Prostate gland (tissue), 2 donors: Measurements from ENCODE around the gene ATP5MC3. TPM values are rescaled to one million over a fixed set of nuclear protein-coding genes. Genes with fewer than 3 reads are reported as not detected.

ENCODE experiments used
- DNase-seq: peaks from one replicate; pipeline ENCODE4 v3.0.0-alpha.2; 2019; ENCODE audit warnings: low spot score
- H3K27ac ChIP-seq, 2 donors: fragments of 200-600 bp; sonication (generic); 2 replicates each; pipeline ENCODE4 v1.5.1; 2017 to 2019
- H3K27me3 ChIP-seq: fragments of 200-600 bp; sonication (generic); replicated peaks from 2 replicates; pipeline ENCODE4 v1.5.1; 2019; ENCODE audit not compliant: insufficient read depth
- H3K36me3 ChIP-seq, 2 donors: fragments of 200-600 bp; sonication (generic); 1 replicate in 1 of 2; 2 replicates in 1 of 2; pipeline versions ENCODE4 v1.5.1 to v1.8.1; 2017 to 2019
- H3K4me1 ChIP-seq: fragments of 200-600 bp; sonication (generic); replicated peaks from 2 replicates; pipeline ENCODE4 v1.5.1; 2019
- H3K4me3 ChIP-seq, 2 donors: fragments of 200-600 bp; sonication (generic); 2 replicates each; pipeline ENCODE4 v1.5.1; 2017 to 2019
- H3K9me3 ChIP-seq: fragments of 200-600 bp; sonication (generic); 2 replicates; pipeline ENCODE4 v1.5.1; 2017
- POLR2A ChIP-seq: fragments of 450-650 bp; IDR thresholded peaks from one replicate; pipeline ENCODE4 v1.6.1; 2016; ENCODE audit warnings: antibody characterized with exemption, mild to moderate bottlenecking
- POLR2AphosphoS5 ChIP-seq: sonication (generic); formaldehyde crosslinking; IDR thresholded peaks from one replicate; pipeline ENCODE4 v1.6.1; 2017; ENCODE audit warnings: antibody characterized with exemption
- WGBS: methylation state at CpG from one replicate; pipeline ENCODE4 v1.1.5; 2018; 5-methylcytosine and 5-hydroxymethylcytosine counted together
- intact Hi-C: fragments of 100-400 bp; cut with DNase I; formaldehyde crosslinking; loops from one replicate; pipeline ENCODE4 v1.14.2; 2022
- total RNA-seq, 2 donors: library from RNA; depleted of rRNA; stranded (reverse); fragments of >200 nt; gene quantifications; one replicate each; pipeline ENCODE4 v1.1.0, GENCODE V29; 2016
- TF ChIP-seq, protein P1 (sequence below), 4 experiments: fragments of 200-600 bp in 2 of 4; fragments of 450-650 bp in 2 of 4; sonication (generic) in 2 of 4; IDR thresholded peaks; 1 replicate in 3 of 4; 2 replicates in 1 of 4; pipeline ENCODE4 v1.5.1; 2016 to 2019; ENCODE audit warnings: antibody characterized with exemption in 4 of 4, mild to moderate bottlenecking in 2 of 4, moderate library complexity in 2 of 4

Gene ATP5MC3
- total RNA-seq, 2 donors from 2014 or later = 105 to 133 TPM

DNA sequence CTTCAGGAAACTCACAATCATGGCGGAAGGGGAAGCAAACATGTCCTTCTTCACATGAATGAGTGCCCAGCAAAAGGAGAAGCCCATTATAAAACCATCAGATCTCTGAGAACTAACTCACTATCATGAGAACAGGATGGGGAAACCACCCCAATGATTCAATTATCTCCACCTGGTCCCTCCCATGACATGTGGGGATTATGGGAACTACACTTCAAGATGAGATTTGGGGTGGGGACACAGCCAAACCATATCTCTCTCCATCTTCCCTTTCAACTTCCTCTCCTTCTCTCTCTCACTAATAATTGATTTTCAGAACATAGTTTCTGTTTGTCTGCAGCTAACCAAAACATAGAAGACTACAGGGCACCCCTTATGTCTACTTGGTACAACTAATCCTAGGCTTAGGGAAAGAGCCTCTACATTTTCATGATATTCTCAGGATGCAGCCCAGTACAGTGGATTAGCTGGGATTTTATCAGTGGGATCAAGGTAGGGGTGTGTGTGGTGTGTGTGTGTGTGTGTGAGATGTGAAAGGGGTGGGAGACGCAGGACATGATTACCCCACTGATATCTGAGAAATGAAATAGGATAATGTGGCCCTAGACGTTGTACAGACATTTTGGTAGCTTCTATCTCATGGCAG, 10.7 kb downstream of the ATP5MC3 start:
- TF ChIP-seq, protein P1, sequence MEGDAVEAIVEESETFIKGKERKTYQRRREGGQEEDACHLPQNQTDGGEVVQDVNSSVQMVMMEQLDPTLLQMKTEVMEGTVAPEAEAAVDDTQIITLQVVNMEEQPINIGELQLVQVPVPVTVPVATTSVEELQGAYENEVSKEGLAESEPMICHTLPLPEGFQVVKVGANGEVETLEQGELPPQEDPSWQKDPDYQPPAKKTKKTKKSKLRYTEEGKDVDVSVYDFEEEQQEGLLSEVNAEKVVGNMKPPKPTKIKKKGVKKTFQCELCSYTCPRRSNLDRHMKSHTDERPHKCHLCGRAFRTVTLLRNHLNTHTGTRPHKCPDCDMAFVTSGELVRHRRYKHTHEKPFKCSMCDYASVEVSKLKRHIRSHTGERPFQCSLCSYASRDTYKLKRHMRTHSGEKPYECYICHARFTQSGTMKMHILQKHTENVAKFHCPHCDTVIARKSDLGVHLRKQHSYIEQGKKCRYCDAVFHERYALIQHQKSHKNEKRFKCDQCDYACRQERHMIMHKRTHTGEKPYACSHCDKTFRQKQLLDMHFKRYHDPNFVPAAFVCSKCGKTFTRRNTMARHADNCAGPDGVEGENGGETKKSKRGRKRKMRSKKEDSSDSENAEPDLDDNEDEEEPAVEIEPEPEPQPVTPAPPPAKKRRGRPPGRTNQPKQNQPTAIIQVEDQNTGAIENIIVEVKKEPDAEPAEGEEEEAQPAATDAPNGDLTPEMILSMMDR (IDR thresholded peaks at IDR 0.05) = no peak
- TF ChIP-seq POLR2AphosphoS5 (no peak), POLR2A (no peak)
- no peak overlapping the region for H3K4me3 ChIP-seq
- no peak for DNase-seq
- WGBS = 66% methylated on average over 3 of the region's 3 CpGs
- H3K27ac ChIP-seq = no peak overlapping the region
- no peaks in the 10 kb centered on the region for H3K36me3 ChIP-seq
- H3K9me3 ChIP-seq = no peaks in the 10 kb centered on the region
- no peaks in the 10 kb centered on the region for H3K27me3 ChIP-seq
- peaks cover 7% of the 10 kb centered on the region for H3K4me1 ChIP-seq
- intact Hi-C loops = no loop called here

DNA sequence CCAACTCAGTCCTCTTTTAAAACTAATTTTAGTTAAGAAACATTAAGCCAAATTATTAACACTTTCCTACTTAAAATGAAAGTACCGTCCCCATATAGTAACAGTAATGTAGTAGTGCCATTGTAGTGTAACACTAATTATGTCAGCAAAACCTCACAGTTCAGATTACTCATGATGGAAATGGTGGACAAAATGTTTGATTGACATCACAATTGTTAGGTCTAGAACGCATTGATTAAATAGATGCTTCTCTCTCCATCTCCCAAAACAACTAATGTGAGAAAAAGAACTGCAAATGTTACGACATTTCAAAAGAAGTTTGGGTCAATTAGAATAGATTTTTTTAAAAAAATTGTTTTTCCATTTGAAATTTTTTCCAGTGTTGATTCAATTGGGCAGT, 12.3 kb downstream of the ATP5MC3 start:
- no peak overlapping the region for H3K4me3 ChIP-seq
- no peak overlapping the region for H3K27ac ChIP-seq
- TF ChIP-seq POLR2A (no peak), POLR2AphosphoS5 (no peak)
- TF ChIP-seq, protein P1 (IDR thresholded peaks at IDR 0.05) = no peak

DNA sequence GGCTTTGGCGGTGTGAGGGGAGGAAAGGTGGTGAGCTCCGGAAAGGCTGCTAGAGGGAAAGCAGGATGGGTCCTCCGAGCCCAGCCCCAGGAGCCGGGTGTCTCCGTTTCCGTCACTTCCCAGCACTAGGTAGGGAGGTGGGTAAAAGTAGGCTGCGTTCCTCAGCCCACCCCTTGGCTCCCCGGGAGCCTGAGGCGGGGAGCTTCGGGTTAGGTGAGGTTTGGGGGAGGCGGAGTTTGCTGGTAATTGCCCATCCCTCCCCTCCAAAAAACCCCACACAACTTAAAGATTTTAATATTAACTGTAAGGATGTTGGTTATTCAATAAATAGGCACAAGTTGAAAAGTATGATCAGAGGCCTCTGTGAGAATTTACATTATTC, 13.0 kb downstream of the ATP5MC3 start:
- peaks cover 7% of the 10 kb centered on the region for H3K4me1 ChIP-seq
- H3K9me3 ChIP-seq = no peaks in the 10 kb centered on the region
- no peaks in the 10 kb centered on the region for H3K36me3 ChIP-seq
- H3K27ac ChIP-seq = peak overlapping the region; percentile 94 to 95
- TF ChIP-seq, protein P1 (IDR thresholded peaks at IDR 0.05) = no peak
- TF ChIP-seq POLR2A = no peak
- no peak for TF ChIP-seq POLR2AphosphoS5
- intact Hi-C loops = loop anchor here (5.0 kb wide), 1 partner anchor 924 kb away; the partner anchor contains the start of gene HOXD13
- DNase-seq = no peak
- no peaks in the 10 kb centered on the region for H3K27me3 ChIP-seq
- WGBS = 0% methylated on average over 11 of the region's 11 CpGs
- peak overlapping the region; percentile 93 to 98 for H3K4me3 ChIP-seq

More for the DNA sequence above, 12.3 kb downstream of the ATP5MC3 start:
- 52% methylated on average over 3 of the region's 3 CpGs for WGBS
- no peaks in the 10 kb centered on the region for H3K9me3 ChIP-seq
- no peak for DNase-seq
- intact Hi-C loops = loop anchor here (5.0 kb wide), 1 partner anchor 923 kb away; the partner anchor contains the start of gene HOXD13
- no peaks in the 10 kb centered on the region for H3K27me3 ChIP-seq
- peaks cover 7% of the 10 kb centered on the region for H3K4me1 ChIP-seq
- no peaks in the 10 kb centered on the region for H3K36me3 ChIP-seq

DNA sequence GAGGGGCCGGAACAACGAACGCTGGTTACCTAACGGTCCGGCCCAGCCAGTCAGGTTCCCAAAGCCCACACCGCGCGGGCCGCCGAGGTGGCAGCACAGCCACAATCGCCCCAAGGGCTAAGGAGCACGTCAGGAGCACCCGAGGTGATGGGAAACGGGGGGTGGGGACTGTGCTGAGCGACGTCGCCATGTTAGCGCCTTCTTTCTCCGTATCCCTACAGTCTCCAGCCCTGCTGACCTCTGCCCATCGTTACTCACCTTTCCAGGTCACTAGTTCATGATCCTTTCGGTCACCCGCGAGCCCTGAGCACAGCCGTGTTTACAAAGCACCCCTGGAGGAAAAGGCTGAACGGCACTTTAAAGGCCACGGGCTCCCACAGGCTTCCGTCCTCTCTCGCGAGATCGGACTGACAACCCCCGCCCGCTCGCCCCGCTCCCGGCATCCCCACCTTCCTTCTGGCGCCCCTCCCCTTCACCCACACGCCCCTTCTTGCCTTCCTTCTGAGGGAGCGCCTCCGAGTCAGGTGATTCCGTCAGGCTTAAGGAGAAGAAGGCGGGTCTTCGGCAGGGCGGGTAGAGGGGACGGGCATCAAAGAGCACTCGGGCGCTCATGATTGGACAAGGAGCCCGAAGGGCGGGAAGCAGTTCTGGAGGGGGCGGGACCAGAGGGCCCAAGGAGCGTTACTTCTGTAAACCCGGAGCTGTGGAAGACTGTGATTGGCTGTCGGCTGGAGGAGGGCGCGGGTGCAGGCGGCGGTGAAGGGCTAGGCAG, 13.5 kb downstream of the ATP5MC3 start, which contains the start of gene ATF2:
Gene ATF2 (minus strand): TSS at position 412 of the 772 bp plus-strand sequence. CDS start 31,760 bp downstream, outside the sequence.
- WGBS = under 1% methylated on average over 56 of the region's 56 CpGs
- H3K27me3 ChIP-seq = no peaks in the 10 kb centered on the region
- H3K36me3 ChIP-seq = no peaks in the 10 kb centered on the region
- H3K27ac ChIP-seq = peak within 1 kb of the TSS; percentile 94 to 95
- H3K4me3 ChIP-seq = peak within 1 kb of the TSS; percentile 93 to 98
- no peaks in the 10 kb centered on the region for H3K9me3 ChIP-seq
- peak; percentile 99 for DNase-seq
- peak; percentile 85 for TF ChIP-seq POLR2A
- TF ChIP-seq POLR2AphosphoS5 = peak; percentile 98
- TF ChIP-seq, protein P1 (IDR thresholded peaks at IDR 0.05) = peak in 1 of 4 experiments; percentile 8
- intact Hi-C loops = loop anchor here (5.0 kb wide), 1 partner anchor 924 kb away; the partner anchor contains the start of gene HOXD13
- peaks cover 7% of the 10 kb centered on the region for H3K4me1 ChIP-seq
